H9 (cell line): ENCODE data around the gene PPM1M. TPM values are rescaled to one million over a fixed set of nuclear protein-coding genes. Genes with fewer than 3 reads are reported as not detected.
A peak's percentile ranks its signal among the peaks of the same experiment; 100 is the strongest.

Experiments used
- DNase-seq: peaks from one replicate; pipeline ENCODE4 v3.0.0-alpha.2; 2017
- H2AFZ ChIP-seq: one replicate; pipeline ENCODE4 v1.6.1; 2013; ENCODE audit warnings: mild to moderate bottlenecking, low read length, control low read depth, moderate library complexity
- H2AK5ac ChIP-seq: 2 replicates; pipeline ENCODE4 v1.6.1; 2013; ENCODE audit warnings: low read length, control low read depth, mixed read lengths; ENCODE audit not compliant: insufficient read length
- H2BK120ac ChIP-seq: one replicate; pipeline ENCODE4 v1.6.1; 2013; ENCODE audit warnings: low read depth, mild to moderate bottlenecking, low read length, control low read depth, inconsistent platforms; ENCODE audit not compliant: poor library complexity, severe bottlenecking
- H2BK12ac ChIP-seq: 2 replicates; pipeline ENCODE4 v1.6.1; 2013; ENCODE audit warnings: low read length, control low read depth, mixed read lengths, low read depth; ENCODE audit not compliant: insufficient read length
- H2BK15ac ChIP-seq: 2 replicates; pipeline ENCODE4 v1.6.1; 2013; ENCODE audit warnings: low read depth, low read length, control low read depth
- H2BK20ac ChIP-seq: one replicate; pipeline ENCODE4 v1.6.1; 2013; ENCODE audit warnings: low read depth, mild to moderate bottlenecking, low read length, control low read depth, inconsistent platforms; ENCODE audit not compliant: poor library complexity, severe bottlenecking
- H2BK5ac ChIP-seq: 2 replicates; pipeline ENCODE4 v1.6.1; 2013; ENCODE audit warnings: low read length, control low read depth, mixed read lengths; ENCODE audit not compliant: insufficient read length
- H3K14ac ChIP-seq: 2 replicates; pipeline ENCODE4 v1.6.1; 2013; ENCODE audit warnings: low read length, control low read depth; ENCODE audit not compliant: insufficient read depth
- H3K18ac ChIP-seq: 2 replicates; pipeline ENCODE4 v1.6.1; 2013; ENCODE audit warnings: low read depth, mild to moderate bottlenecking, mixed read lengths, low read length, control low read depth; ENCODE audit not compliant: insufficient read length
- H3K23ac ChIP-seq: 2 replicates; pipeline ENCODE4 v1.6.1; 2013; ENCODE audit warnings: low read length, control low read depth, mixed read lengths, low read depth; ENCODE audit not compliant: insufficient read length
- H3K23me2 ChIP-seq: 2 replicates; pipeline ENCODE4 v1.6.1; 2013; ENCODE audit warnings: low read depth, mild to moderate bottlenecking, mixed read lengths, low read length, control low read depth; ENCODE audit not compliant: insufficient read length, poor library complexity, severe bottlenecking
- H3K27ac ChIP-seq: 2 replicates; pipeline ENCODE4 v1.5.1; 2013; ENCODE audit warnings: low read length, control low read depth, mixed read lengths, low read depth; ENCODE audit not compliant: insufficient read length
- H3K27me3 ChIP-seq: 2 replicates; pipeline ENCODE4 v1.6.1; 2013; ENCODE audit warnings: low read length, control low read depth, inconsistent platforms; ENCODE audit not compliant: insufficient read depth
- H3K4ac ChIP-seq: 2 replicates; pipeline ENCODE4 v1.6.1; 2013; ENCODE audit warnings: low read depth, mild to moderate bottlenecking, control low read depth, inconsistent platforms, low read length, moderate library complexity
- H3K4me1 ChIP-seq: 2 replicates; pipeline ENCODE4 v1.6.1; 2013; ENCODE audit warnings: low read length, control low read depth, inconsistent platforms; ENCODE audit not compliant: insufficient read depth
- H3K4me2 ChIP-seq: 2 replicates; pipeline ENCODE4 v1.6.1; 2013; ENCODE audit warnings: low read length, control low read depth, mixed read lengths; ENCODE audit not compliant: insufficient read length, insufficient read depth
- H3K56ac ChIP-seq: 2 replicates; pipeline ENCODE4 v1.6.1; 2013; ENCODE audit warnings: low read depth, mild to moderate bottlenecking, mixed read lengths, low read length, control low read depth; ENCODE audit not compliant: insufficient read length
- H3K79me1 ChIP-seq: 2 replicates; pipeline ENCODE4 v1.6.1; 2013; ENCODE audit warnings: low read depth, mild to moderate bottlenecking, moderate library complexity, low read length, control low read depth, inconsistent platforms; ENCODE audit not compliant: insufficient read depth, poor library complexity, severe bottlenecking
- H3K79me2 ChIP-seq: 2 replicates; pipeline ENCODE4 v1.6.1; 2013; ENCODE audit warnings: low read length, control low read depth, inconsistent platforms; ENCODE audit not compliant: insufficient read depth
- H3K9ac ChIP-seq: 2 replicates; pipeline ENCODE4 v1.6.1; 2013; ENCODE audit warnings: low read length, control low read depth, mixed read lengths; ENCODE audit not compliant: insufficient read length; ENCODE audit errors: extremely low read depth
- H3K9me3 ChIP-seq: one replicate; pipeline ENCODE4 v1.6.1; 2013; ENCODE audit warnings: low read depth, low read length, inconsistent platforms; ENCODE audit not compliant: control insufficient read depth
- H3T11ph ChIP-seq: one replicate; pipeline ENCODE4 v1.6.1; 2013; ENCODE audit warnings: mild to moderate bottlenecking, low read length, control low read depth, inconsistent platforms
- H4K20me1 ChIP-seq: one replicate; pipeline ENCODE4 v1.6.1; 2013; ENCODE audit not compliant: control insufficient read depth, insufficient read length, insufficient read depth
- H4K5ac ChIP-seq: 2 replicates; pipeline ENCODE4 v1.6.1; 2013; ENCODE audit warnings: low read depth, mild to moderate bottlenecking, mixed read lengths, low read length, control low read depth; ENCODE audit not compliant: insufficient read length
- H4K8ac ChIP-seq: replicated peaks from 2 replicates; pipeline ENCODE4 v1.6.1; 2013; ENCODE audit warnings: low read length, control low read depth, mixed read lengths, low read depth; ENCODE audit not compliant: insufficient read length
- H4K91ac ChIP-seq: 2 replicates; pipeline ENCODE4 v1.6.1; 2013; ENCODE audit warnings: low read depth, mild to moderate bottlenecking, moderate library complexity, mixed read lengths, low read length, control low read depth; ENCODE audit not compliant: insufficient read length
- H3K27ac Mint-ChIP-seq, 3 experiments: 2 replicates in 2 of 3; 3 replicates in 1 of 3; pipeline ENCODE4 v1.8.0; 2020 to 2021; ENCODE audit warnings: mixed read lengths in 3 of 3, mild to moderate bottlenecking in 1 of 3, moderate library complexity in 1 of 3
- H3K27me3 Mint-ChIP-seq: 2 replicates; pipeline ENCODE4 v1.8.0; 2021; ENCODE audit warnings: low read depth, mild to moderate bottlenecking, moderate library complexity, mixed read lengths
- H3K36me3 Mint-ChIP-seq, 3 experiments: 2 replicates in 2 of 3; 3 replicates in 1 of 3; pipeline ENCODE4 v1.8.0; 2020 to 2021; ENCODE audit warnings: low read depth in 3 of 3, mixed read lengths in 3 of 3; ENCODE audit not compliant: insufficient read depth in 1 of 3
- H3K4me1 Mint-ChIP-seq, 2 experiments: 2 replicates each; pipeline ENCODE4 v1.8.0; 2020; ENCODE audit warnings: mixed read lengths in 2 of 2
- H3K4me3 Mint-ChIP-seq, 2 experiments: 2 replicates in 1 of 2; 3 replicates in 1 of 2; pipeline ENCODE4 v1.8.0; 2020 to 2021; ENCODE audit warnings: mild to moderate bottlenecking in 2 of 2, mixed read lengths in 2 of 2, moderate library complexity in 1 of 2
- H3K9me3 Mint-ChIP-seq, 2 experiments: 2 replicates in 1 of 2; 3 replicates in 1 of 2; pipeline ENCODE4 v1.8.0; 2020; ENCODE audit warnings: mild to moderate bottlenecking in 2 of 2, mixed read lengths in 2 of 2, moderate library complexity in 1 of 2
- WGBS: extraction: QIAGEN DNeasy Blood & Tissue Kit; methylation state at CpG from one replicate; pipeline ENCODE4 v1.1.7; 2013; ENCODE audit warnings: missing lambda C conversion rate, low lambda C conversion rate, mixed read lengths; ENCODE audit not compliant: insufficient read length; ENCODE audit errors: extremely low coverage; 5-methylcytosine and 5-hydroxymethylcytosine counted together
- long read RNA-seq: library from polyadenylated mRNA; unstranded; transcript quantifications from one replicate; pipeline ENCODE4 v2.0.0, GENCODE V29; 2020
- total RNA-seq: library from RNA; stranded (reverse); gene quantifications from 2 replicates; pipeline ENCODE4 v1.2.1, GENCODE V29; 2021
- TF ChIP-seq, protein P1 (sequence below): fragments of 200-600 bp; sonication (generic); conservative IDR thresholded peaks from 3 replicates; pipeline ENCODE4 v1.8.0; 2021; ENCODE audit warnings: antibody characterized with exemption, mild to moderate bottlenecking

Gene PPM1M, protein sequence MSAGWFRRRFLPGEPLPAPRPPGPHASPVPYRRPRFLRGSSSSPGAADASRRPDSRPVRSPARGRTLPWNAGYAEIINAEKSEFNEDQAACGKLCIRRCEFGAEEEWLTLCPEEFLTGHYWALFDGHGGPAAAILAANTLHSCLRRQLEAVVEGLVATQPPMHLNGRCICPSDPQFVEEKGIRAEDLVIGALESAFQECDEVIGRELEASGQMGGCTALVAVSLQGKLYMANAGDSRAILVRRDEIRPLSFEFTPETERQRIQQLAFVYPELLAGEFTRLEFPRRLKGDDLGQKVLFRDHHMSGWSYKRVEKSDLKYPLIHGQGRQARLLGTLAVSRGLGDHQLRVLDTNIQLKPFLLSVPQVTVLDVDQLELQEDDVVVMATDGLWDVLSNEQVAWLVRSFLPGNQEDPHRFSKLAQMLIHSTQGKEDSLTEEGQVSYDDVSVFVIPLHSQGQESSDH
- total RNA-seq, result 6.1 and 7.4 TPM in 2 replicates
- long read RNA-seq, partial matches to known transcripts, result 1 of 8 reads
- long read RNA-seq, other reads (novel, unspliced or antisense), result 4 of 8 reads

DNA sequence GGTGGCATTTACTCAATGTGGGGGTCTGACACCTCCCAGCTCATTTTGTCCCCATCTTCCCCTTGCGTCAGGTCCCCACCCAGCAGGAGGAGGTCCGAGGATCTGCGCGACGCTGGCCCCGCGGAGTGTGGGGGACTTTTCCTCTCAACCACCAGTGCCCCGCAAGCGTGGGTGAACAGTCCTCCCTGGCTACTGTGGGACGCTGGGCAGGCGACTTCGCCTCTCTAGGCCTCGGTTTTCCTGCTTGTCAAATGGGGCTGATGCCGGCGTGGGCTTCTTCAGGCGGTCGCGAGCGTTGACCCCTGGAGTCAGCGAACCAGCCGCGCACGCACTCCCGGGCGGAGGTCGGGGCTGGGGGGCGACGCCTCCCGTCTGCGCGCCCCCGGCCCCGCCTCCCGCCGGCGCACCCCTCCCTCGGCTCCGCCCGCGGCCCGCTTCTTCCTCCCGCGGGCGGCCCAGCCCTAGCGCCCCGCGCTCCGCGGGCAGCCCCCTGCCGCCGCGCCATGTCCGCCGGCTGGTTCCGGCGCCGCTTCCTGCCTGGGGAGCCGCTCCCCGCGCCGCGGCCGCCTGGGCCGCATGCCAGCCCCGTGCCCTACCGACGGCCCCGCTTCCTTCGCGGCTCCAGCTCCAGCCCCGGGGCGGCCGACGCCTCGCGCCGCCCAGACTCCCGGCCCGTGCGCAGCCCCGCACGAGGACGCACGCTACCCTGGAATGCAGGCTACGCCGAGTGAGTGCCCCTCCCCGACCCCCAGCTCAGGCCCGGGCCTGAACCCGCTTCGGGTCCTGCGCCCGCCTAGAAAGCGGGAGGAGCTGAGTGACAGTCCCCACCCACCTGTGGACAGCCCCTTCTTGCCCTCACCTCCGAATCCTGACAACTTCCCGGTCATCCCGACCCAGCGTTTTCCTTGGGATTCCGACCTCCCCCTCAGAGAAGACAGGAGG, at the start of gene PPM1M:
PPM1M (plus strand) TSS at position 438 of the 942 bp plus-strand sequence; CDS start at position 504, 66 bp downstream.
- DNase-seq, result peak; percentile 73
- TF ChIP-seq, protein P1, sequence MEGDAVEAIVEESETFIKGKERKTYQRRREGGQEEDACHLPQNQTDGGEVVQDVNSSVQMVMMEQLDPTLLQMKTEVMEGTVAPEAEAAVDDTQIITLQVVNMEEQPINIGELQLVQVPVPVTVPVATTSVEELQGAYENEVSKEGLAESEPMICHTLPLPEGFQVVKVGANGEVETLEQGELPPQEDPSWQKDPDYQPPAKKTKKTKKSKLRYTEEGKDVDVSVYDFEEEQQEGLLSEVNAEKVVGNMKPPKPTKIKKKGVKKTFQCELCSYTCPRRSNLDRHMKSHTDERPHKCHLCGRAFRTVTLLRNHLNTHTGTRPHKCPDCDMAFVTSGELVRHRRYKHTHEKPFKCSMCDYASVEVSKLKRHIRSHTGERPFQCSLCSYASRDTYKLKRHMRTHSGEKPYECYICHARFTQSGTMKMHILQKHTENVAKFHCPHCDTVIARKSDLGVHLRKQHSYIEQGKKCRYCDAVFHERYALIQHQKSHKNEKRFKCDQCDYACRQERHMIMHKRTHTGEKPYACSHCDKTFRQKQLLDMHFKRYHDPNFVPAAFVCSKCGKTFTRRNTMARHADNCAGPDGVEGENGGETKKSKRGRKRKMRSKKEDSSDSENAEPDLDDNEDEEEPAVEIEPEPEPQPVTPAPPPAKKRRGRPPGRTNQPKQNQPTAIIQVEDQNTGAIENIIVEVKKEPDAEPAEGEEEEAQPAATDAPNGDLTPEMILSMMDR, result no peak
- H4K8ac ChIP-seq, result no peak within 1 kb of the TSS

More for the DNA sequence above, at the start of gene PPM1M:
- Histone ChIP-seq H2BK5ac (no peak within 1 kb of the TSS), H2AFZ (no peak within 1 kb of the TSS), H3K4me2 (peak within 1 kb of the TSS; percentile 59), H3K27me3 (peaks cover 14% of the 10 kb centered on the region; the same call in 1 of the 2 replicates), H3K23me2 (peaks cover 3% of the 10 kb centered on the region), H3K9me3 (no peaks in the 10 kb centered on the region), H2AK5ac (no peak within 1 kb of the TSS), H3T11ph (no peak within 1 kb of the TSS), H3K14ac (no peak within 1 kb of the TSS; the same call in 1 of the 2 replicates), H3K18ac (no peak within 1 kb of the TSS), H3K27ac (no peak within 1 kb of the TSS), H3K56ac (no peak within 1 kb of the TSS), H4K91ac (no peak within 1 kb of the TSS), H3K23ac (no peak within 1 kb of the TSS), H3K4me1 (no peaks in the 10 kb centered on the region), H3K79me1 (no peaks in the 10 kb centered on the region), H2BK12ac (no peak within 1 kb of the TSS), H4K5ac (no peak within 1 kb of the TSS), H4K20me1 (no peaks in the 10 kb centered on the region), H2BK20ac (no peak within 1 kb of the TSS), H3K4ac (no peak within 1 kb of the TSS), H3K9ac (no peak within 1 kb of the TSS), H2BK15ac (no peak within 1 kb of the TSS), H2BK120ac (no peak within 1 kb of the TSS), H3K79me2 (no peaks in the 10 kb centered on the region)
- H3K27me3 Mint-ChIP-seq, result peaks cover 46% of the 10 kb centered on the region
- peaks cover 6 to 15% of the 10 kb centered on the region in 2 experiments for H3K4me1 Mint-ChIP-seq
- H3K27ac Mint-ChIP-seq, result no peak within 1 kb of the TSS
- peaks cover 0 to 5% of the 10 kb centered on the region in 2 experiments; a peak in 2 of 5 replicates for H3K9me3 Mint-ChIP-seq
- peaks cover under 1 to 29% (median 5%) of the 10 kb centered on the region in 3 experiments; a peak in 5 of 7 replicates for H3K36me3 Mint-ChIP-seq
- peak within 1 kb of the TSS; percentile 62 to 77 for H3K4me3 Mint-ChIP-seq
- WGBS, result no CpG with 5 or more reads among the region's 98 CpGs
